Vagina (tissue), 2 donors: ENCODE measurements around the gene NNMT.

ENCODE experiments used
- POLR2A ChIP-seq, 2 donors: fragments of 450-650 bp; IDR thresholded peaks; one replicate each; pipeline ENCODE4 v1.6.1; 2017; ENCODE audit warnings: antibody characterized with exemption in 2 of 2, mild to moderate bottlenecking in 2 of 2, moderate library complexity in 2 of 2
- TF ChIP-seq, protein P1 (sequence below), 3 experiments: fragments of 450-650 bp in 2 of 3; fragments of 200-600 bp in 1 of 3; sonication (generic) in 1 of 3; IDR thresholded peaks; one replicate each; pipeline ENCODE4 v1.5.1; 2017 to 2019; ENCODE audit warnings: antibody characterized with exemption in 3 of 3, mild to moderate bottlenecking in 2 of 3, moderate library complexity in 2 of 3

DNA sequence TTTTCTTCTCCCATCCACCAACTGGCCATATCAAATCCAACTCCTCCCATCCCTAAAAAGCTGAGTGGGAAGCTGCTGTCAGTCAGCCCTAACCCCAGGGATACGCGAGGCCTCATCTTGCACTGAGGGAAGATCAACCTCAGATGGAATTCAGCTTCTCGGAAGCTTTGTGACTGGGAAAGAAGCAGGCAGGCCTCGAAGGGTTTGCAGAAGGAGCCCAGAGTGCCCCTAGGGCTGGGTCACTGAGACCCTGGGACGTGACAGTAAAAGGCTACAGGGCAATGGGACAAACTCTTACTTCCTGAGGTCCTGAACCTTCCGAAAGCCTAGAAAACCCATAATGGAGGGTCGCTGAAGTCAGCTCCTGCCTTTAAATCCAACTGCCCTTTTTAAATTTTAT, 34.4 kb upstream of the NNMT start:
- TF ChIP-seq, protein P1, sequence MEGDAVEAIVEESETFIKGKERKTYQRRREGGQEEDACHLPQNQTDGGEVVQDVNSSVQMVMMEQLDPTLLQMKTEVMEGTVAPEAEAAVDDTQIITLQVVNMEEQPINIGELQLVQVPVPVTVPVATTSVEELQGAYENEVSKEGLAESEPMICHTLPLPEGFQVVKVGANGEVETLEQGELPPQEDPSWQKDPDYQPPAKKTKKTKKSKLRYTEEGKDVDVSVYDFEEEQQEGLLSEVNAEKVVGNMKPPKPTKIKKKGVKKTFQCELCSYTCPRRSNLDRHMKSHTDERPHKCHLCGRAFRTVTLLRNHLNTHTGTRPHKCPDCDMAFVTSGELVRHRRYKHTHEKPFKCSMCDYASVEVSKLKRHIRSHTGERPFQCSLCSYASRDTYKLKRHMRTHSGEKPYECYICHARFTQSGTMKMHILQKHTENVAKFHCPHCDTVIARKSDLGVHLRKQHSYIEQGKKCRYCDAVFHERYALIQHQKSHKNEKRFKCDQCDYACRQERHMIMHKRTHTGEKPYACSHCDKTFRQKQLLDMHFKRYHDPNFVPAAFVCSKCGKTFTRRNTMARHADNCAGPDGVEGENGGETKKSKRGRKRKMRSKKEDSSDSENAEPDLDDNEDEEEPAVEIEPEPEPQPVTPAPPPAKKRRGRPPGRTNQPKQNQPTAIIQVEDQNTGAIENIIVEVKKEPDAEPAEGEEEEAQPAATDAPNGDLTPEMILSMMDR (IDR thresholded peaks at IDR 0.05) = no peak
- TF ChIP-seq POLR2A (IDR thresholded peaks at IDR 0.05) = no peak
